T-helper 22 cell (primary cell): ENCODE measurements around the gene DCLRE1C.
"Not testable (repeated sequence)": the region's sequence is repeated elsewhere in the genome, so short reads cannot be mapped to it uniquely, and the experiment has no call there.

Source experiments
- DNase-seq: peaks from one replicate; pipeline ENCODE4 v3.0.0-alpha.2; 2020; ENCODE audit warnings: low read depth

Gene DCLRE1C

DNA sequence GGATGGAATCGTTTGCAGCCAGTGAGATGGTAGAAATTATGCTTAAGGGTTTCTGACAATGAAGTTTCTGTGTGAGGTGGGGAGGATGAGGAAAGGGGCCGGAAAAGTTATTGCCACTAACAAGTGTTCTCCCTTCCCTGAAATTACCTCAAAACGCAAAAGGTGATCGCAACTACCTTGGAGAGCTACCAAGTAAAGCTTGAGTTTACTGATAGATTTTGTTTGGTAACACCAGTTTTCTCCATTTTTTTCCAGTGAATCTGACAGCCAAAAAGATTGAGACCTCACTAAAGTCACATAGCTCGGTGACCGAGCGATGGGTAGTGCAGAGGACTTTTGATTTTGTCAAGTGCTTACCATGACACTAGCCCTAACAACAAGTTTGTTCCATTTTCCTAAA is 73.7 kb downstream of the DCLRE1C start:
- no peak for DNase-seq

- DNase-seq, result no peak
These were observed 74.0 kb downstream of the DCLRE1C start for GRCh38 chr10:14879928-14880193.

GRCh38 chr10:14879124-14879927 is 74.6 kb downstream of the DCLRE1C start:
- peak; percentile 21 for DNase-seq

- peak; percentile 86 for DNase-seq
These were observed 75.4 kb downstream of the DCLRE1C start, which contains the start of gene SUV39H2 for GRCh38 chr10:14878266-14879123. Gene SUV39H2, plus strand, starts transcription at chr10:14878866. Its CDS starts 23 bp downstream, at chr10:14878889.

DNA sequence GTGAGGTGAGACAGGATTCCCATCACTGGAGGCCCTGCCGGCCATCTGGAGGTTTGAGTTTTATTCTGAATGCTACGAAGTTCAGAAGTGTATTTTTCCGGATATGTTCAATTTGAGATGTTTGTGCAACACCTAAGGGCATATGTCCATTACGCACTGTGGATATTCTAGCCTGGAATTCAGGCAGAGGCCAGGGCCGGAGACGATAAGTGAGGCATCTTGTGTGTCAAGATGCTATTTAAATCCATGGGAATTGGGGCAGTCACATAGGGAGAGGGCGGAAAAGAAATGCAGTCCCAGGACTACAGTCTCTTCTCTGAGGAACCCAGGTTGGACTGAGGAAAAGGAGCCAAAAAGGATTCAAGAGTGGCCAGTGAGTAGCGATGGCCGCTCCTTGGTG is 77.1 kb downstream of the DCLRE1C start:
- DNase-seq, result no peak

DNA sequence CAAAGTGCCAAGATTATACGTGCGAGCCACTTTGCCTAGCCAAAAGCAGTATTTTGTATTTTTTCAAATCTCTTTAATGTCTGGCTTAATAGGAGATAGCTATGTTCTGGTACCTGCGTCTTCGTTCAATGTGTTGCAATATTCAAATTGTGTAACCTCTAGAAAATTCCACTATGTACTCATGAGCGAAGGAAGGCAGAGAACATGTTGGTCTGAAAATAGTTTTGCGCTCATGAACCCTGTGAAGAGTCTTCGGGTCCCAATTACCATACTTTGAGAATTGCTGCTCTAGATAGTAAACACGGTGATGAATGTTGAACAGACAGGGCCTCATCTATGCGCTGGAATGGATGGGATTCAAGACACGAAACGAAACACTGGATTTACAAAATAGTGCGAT is 78.0 kb downstream of the DCLRE1C start:
- no peak for DNase-seq

DNA sequence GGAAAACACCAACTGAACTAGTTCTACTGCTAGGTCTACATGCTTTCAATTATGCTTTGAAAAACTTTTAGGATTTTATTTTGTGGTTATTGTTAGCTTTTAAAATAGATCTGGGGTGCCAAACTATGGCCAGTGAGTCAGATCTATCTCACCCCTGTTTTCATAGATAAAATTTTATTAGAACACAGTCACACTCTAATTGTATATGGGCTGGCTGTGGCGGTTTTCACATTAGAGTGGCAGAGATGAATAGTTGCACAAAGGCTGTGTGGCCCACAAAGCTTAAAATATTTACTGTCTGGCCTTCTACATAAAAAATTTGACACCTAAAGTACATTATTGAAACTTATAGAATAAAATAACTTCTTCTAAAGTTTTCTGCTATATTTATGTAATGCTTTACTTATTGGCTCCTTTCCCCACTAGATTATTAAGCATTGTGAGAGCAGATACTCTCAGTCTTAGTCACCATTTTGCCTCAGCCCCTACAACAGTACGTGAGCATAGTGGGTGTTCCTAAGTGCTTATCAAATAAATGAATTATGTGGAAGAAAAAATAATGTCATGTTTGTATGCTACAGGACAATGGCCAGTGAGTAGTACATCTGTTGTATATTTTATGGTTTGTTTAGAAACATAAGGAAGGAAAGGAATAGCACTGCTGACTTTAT is 80.7 kb downstream of the DCLRE1C start:
- DNase-seq, result no peak

GRCh38 chr10:14864871-14865270 is 89.0 kb downstream of the DCLRE1C start:
- DNase-seq, result not testable (repeated sequence)

DNA sequence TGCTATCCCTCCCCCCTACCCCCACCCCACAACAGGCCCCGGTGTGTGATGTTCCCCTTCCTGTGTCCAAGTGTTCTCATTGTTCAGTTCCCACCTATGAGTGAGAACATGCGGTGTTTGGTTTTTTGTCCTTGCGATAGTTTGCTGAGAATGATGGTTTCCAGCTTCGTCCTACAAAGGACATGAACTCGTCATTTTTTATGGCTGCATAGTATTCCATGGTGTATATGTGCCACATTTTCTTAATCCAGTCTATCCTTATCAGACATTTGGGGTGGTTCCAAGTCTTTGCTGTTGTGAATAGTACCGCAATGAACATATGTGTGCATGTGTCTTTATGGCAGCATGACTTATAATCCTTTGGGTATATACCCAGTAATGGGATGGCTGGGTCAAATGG is 89.4 kb downstream of the DCLRE1C start:
- not testable (repeated sequence) for DNase-seq

- no peak for DNase-seq
These were observed 93.1 kb downstream of the DCLRE1C start for GRCh38 chr10:14860791-14861190.

- no peak for DNase-seq
These were observed 94.1 kb downstream of the DCLRE1C start for GRCh38 chr10:14859775-14860174.

- DNase-seq, result no peak
These were observed 94.9 kb downstream of the DCLRE1C start for GRCh38 chr10:14859043-14859442.

DNA sequence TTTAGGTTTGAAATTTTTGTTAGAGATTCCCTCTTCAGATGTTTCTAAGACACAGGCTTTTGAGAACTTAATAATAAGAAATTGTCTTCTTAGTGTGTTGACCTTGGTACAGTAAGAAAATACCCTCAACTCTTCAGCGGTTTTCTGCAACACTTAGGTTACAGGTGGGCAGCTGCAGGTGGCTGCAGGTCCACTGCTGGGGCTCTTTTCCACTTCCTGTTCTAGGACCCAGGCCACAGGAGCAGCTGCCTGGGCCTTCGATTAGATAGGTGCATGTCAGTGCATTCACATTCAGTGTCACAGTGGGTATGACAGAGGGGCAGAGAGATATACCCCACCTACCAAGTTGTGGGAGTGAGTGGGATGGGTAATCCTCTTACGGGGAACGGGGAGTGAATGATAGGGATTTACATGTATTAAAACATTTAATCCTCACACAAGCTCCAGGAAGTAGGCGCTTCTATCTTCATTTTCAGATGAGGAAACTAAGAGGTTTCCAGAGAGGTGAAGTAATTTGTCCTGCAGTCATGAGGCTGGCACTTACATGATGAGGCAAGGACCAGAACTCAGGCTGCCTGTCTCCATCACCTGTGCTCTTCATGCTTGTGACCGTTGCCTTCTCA is 95.4 kb downstream of the DCLRE1C start:
- no peak for DNase-seq

- no peak for DNase-seq
These were observed 98.4 kb downstream of the DCLRE1C start for GRCh38 chr10:14855453-14855852.

DNA sequence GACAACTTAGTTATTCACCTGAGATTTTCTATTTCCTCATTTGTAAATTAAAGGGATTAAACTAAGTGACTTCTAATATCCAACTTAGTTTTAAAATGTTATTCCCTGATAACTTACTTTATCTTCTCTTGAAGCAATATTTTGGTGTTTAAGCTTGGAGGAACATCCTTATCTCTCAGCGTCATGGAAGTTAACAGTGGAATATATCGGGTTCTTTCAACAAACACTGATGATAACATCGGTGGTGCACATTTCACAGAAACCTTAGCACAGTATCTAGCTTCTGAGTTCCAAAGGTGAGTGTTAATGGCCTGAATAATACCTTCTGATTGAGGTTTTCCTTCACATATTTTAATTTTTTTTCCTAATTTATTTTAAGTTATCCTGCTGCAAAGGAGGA is 101.7 kb downstream of the DCLRE1C start:
- no peak for DNase-seq
